ENCODE measurements around the gene TXNDC17.

DNA sequence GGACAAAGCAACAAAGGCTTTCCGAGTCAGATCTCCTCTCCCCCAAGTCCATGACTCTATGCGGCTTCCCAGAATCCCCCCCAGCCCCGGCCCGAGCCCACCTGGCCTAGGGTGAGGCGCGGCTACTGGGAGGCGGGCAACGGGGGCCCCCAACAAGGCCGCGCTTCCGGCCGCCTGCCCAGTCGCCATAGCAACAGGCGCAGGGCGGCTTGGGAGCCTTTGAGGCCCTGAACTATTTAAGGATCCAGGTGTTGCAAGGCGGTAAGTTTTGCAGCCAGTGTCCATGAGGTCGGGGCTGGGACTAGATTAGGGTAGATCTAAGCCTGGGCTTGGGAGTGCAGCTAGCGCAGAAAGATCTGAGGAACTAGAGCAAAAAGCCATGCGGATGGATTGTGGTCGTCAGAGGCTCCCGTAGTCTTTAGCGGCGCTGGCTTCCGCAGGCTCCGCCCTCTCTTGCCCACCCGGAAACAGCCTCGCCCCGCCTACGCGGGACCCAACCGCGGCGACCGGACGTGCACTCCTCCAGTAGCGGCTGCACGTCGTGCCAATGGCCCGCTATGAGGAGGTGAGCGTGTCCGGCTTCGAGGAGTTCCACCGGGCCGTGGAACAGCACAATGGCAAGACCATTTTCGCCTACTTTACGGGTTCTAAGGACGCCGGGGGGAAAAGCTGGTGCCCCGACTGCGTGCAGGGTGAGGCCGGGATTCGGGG lies at the start of gene TXNDC17, which contains the start of gene KIAA0753:
- no peak for TF ChIP-seq EP300 (IDR thresholded peaks at IDR 0.05)
- TF ChIP-seq, protein P1, sequence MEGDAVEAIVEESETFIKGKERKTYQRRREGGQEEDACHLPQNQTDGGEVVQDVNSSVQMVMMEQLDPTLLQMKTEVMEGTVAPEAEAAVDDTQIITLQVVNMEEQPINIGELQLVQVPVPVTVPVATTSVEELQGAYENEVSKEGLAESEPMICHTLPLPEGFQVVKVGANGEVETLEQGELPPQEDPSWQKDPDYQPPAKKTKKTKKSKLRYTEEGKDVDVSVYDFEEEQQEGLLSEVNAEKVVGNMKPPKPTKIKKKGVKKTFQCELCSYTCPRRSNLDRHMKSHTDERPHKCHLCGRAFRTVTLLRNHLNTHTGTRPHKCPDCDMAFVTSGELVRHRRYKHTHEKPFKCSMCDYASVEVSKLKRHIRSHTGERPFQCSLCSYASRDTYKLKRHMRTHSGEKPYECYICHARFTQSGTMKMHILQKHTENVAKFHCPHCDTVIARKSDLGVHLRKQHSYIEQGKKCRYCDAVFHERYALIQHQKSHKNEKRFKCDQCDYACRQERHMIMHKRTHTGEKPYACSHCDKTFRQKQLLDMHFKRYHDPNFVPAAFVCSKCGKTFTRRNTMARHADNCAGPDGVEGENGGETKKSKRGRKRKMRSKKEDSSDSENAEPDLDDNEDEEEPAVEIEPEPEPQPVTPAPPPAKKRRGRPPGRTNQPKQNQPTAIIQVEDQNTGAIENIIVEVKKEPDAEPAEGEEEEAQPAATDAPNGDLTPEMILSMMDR (IDR thresholded peaks at IDR 0.05), result no peak

All from sigmoid colon (tissue), 4 donors.